ENCODE measurements around the gene CCL15. TPM values are rescaled to one million over a fixed set of nuclear protein-coding genes. Genes with fewer than 3 reads are reported as not detected.

CCL15 gene
- total RNA-seq, 1 donor from 2014 or later, result not detected

DNA sequence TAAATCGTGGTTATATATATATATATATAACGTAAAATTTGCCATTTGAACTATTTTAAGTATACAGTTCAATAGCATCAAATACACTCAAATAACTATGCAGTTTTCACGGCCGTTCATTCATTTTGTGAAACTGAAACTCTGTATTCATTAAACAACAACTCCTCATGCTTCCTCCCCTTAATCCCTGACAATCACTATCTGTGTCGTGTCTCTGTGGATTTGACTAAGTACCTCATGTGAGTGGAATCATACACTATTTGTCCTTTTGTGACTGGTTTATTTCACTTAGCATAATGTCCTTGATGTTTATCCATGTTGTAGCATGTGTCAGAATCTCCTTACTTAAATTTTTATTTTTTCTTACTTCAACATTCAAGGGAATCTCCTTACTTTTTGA lies 13.6 kb upstream of the CCL15 start:
- Histone ChIP-seq H3K27me3 (ENCODE audit: control insufficient read depth, insufficient read depth, low read length) (no peaks in the 10 kb centered on the region), H3K4me3 (ENCODE audit: low read depth, low read length) (no peak overlapping the region), H3K36me3 (ENCODE audit: control insufficient read depth, insufficient read depth, low read length) (no peaks in the 10 kb centered on the region)
- TF ChIP-seq, protein P1, sequence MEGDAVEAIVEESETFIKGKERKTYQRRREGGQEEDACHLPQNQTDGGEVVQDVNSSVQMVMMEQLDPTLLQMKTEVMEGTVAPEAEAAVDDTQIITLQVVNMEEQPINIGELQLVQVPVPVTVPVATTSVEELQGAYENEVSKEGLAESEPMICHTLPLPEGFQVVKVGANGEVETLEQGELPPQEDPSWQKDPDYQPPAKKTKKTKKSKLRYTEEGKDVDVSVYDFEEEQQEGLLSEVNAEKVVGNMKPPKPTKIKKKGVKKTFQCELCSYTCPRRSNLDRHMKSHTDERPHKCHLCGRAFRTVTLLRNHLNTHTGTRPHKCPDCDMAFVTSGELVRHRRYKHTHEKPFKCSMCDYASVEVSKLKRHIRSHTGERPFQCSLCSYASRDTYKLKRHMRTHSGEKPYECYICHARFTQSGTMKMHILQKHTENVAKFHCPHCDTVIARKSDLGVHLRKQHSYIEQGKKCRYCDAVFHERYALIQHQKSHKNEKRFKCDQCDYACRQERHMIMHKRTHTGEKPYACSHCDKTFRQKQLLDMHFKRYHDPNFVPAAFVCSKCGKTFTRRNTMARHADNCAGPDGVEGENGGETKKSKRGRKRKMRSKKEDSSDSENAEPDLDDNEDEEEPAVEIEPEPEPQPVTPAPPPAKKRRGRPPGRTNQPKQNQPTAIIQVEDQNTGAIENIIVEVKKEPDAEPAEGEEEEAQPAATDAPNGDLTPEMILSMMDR (IDR thresholded peaks at IDR 0.05; ENCODE audit: insufficient read depth, low read length, poor library complexity, severe bottlenecking), result no peak
- no peak for DNase-seq (ENCODE audit: low read depth)

DNA sequence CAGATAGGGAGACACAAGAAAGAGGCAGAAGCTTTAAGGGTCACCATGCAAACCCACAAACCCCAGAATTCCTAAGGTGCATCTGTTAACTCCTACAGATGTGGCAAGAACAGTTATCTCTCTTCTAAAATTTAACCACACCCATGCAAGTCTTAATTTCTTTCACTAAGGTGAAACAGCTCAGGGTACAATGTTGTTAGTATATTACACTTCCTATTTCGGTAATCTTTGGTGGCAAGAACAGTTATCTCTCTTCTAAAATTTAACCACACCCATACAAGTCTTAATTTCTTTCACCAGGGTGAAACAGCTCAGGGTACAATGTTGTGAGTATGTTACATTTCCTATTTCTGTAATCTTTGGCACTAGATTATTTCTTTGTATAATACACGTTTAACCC lies 9.8 kb upstream of the CCL15 start:
- TF ChIP-seq, protein P1 (IDR thresholded peaks at IDR 0.05; ENCODE audit: insufficient read depth, low read length, poor library complexity, severe bottlenecking), result no peak
- Histone ChIP-seq H3K27me3 (ENCODE audit: control insufficient read depth, insufficient read depth, low read length) (no peaks in the 10 kb centered on the region), H3K4me3 (ENCODE audit: low read depth, low read length) (no peak overlapping the region), H3K36me3 (ENCODE audit: control insufficient read depth, insufficient read depth, low read length) (no peaks in the 10 kb centered on the region)
- DNase-seq (ENCODE audit: low read depth), result no peak

DNA sequence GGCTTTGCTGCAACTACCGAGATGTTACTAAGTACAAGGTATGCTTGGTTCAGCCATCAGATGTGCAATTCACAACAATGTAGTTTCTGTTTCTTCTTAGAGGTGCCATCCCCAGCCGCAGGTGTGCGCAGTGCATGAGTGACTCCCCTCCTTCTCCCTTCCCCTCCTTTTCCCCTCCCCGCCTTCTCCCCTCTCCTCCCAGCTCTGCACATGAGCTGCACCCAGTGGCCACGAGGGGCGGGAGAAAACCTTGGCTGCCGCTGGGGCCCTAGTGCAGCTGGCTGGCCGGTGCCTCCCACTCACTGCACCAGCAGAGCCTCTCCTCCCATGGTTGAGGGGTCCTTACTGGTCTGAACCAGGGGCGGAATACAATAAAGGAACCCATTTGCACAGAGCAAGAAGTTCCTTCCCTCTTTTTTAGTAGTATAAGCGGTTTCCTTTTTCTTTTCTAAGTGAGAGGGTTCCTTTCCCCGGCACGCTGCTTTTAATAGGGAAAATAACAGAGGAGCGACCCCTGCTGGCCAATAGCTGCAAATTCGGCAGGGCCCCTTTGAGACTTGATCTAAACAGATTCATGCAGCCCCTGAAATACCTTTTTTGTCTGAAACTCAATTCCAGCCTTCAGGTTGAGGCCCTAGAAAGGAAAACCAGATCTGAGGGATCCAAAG lies 7.8 kb upstream of the CCL15 start:
- Histone ChIP-seq H3K27me3 (ENCODE audit: control insufficient read depth, insufficient read depth, low read length) (no peaks in the 10 kb centered on the region), H3K4me3 (ENCODE audit: low read depth, low read length) (no peak overlapping the region), H3K36me3 (ENCODE audit: control insufficient read depth, insufficient read depth, low read length) (no peaks in the 10 kb centered on the region)
- no peak for DNase-seq (ENCODE audit: low read depth)
- TF ChIP-seq, protein P1 (IDR thresholded peaks at IDR 0.05; ENCODE audit: insufficient read depth, low read length, poor library complexity, severe bottlenecking), result peak; percentile 20

DNA sequence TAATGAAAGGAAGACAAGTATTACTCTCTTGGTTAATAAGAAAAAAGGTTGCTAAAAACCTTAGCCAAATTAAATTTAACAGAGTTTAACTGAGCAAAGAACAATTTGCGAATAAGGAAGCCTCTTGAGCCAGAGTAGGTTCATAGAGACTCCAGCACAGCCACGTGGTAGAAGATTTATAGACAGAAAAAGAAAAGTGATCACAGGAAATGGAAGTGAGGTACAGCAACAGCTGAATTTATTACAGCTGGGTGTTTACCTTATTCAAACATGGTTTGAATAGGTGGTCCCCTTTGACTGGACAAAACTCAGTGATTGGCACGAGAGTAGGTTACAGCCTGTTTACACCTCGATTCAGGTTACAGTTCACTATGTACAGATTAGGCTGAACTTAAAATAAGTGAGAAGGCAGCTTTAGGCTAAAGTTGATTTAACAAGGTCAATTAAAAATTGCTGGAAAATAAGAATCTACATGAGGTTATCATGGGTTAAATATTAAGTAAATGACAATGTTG lies 3.3 kb upstream of the CCL15 start:
- TF ChIP-seq, protein P1 (IDR thresholded peaks at IDR 0.05; ENCODE audit: insufficient read depth, low read length, poor library complexity, severe bottlenecking), result no peak
- no peaks in the 10 kb centered on the region for H3K27me3 ChIP-seq (ENCODE audit: control insufficient read depth, insufficient read depth, low read length)
- H3K36me3 ChIP-seq (ENCODE audit: control insufficient read depth, insufficient read depth, low read length), result no peaks in the 10 kb centered on the region
- no peak for DNase-seq (ENCODE audit: low read depth)
- no peak overlapping the region for H3K4me3 ChIP-seq (ENCODE audit: low read depth, low read length)

DNA sequence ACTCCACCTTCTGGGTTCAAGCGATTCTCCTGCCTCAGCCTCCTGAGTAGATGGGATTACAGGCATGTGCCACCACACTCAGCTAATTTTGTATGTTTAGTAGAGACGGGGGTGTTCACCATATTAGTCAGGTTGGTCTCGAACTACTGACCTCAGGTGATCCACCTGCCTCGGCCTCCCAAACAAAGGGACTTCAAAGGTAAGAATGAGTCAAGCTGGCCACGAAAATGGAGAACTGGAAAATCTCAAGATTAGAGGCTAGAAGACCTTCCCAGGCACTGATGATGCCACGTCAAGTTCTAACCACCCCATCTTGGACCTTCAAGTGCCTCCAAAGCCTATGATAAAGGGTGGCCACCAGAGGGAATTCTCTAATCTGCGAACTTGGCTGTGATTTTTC lies 1.3 kb upstream of the CCL15 start:
- TF ChIP-seq, protein P1 (IDR thresholded peaks at IDR 0.05; ENCODE audit: insufficient read depth, low read length, poor library complexity, severe bottlenecking), result no peak
- no peaks in the 10 kb centered on the region for H3K36me3 ChIP-seq (ENCODE audit: control insufficient read depth, insufficient read depth, low read length)
- no peak overlapping the region for H3K4me3 ChIP-seq (ENCODE audit: low read depth, low read length)
- no peak for DNase-seq (ENCODE audit: low read depth)
- H3K27me3 ChIP-seq (ENCODE audit: control insufficient read depth, insufficient read depth, low read length), result no peaks in the 10 kb centered on the region
